Activated CD4-positive, alpha-beta T cell treated with anti-CD3 and anti-CD28 coated beads, Interleukin-2, amount 10 ng/mL, durations not matched to agents 7 days and 5 days (primary cell): ENCODE results near the gene RNF6. TPM values are rescaled to one million over a fixed set of nuclear protein-coding genes. Genes with fewer than 3 reads are reported as not detected.

Experiments
- CTCF ChIA-PET: fragments of 350-600 bp; sonication (Branson Sonifier 250); formaldehyde crosslinking; loops from one replicate; lab custom pipeline; 2021; ENCODE audit warnings: antibody characterized with exemption; lab: Charles Lee
- POLR2A ChIA-PET: fragments of 350-600 bp; sonication (Branson Sonifier 250); formaldehyde crosslinking; loops from one replicate; lab custom pipeline; 2021; ENCODE audit warnings: antibody characterized with exemption; lab: Charles Lee
- DNase-seq: peaks from one replicate; pipeline ENCODE4 v3.0.0-alpha.2; 2020
- H3K27ac Mint-ChIP-seq: one replicate; pipeline ENCODE4 v1.8.0; 2021; ENCODE audit warnings: mild to moderate bottlenecking, moderate library complexity, mixed read lengths
- H3K27me3 Mint-ChIP-seq: one replicate; pipeline ENCODE4 v1.8.0; 2021; ENCODE audit warnings: mixed read lengths
- H3K36me3 Mint-ChIP-seq: one replicate; pipeline ENCODE4 v1.8.0; 2021; ENCODE audit warnings: low read depth, mixed read lengths
- H3K4me1 Mint-ChIP-seq: one replicate; pipeline ENCODE4 v1.8.0; 2021; ENCODE audit warnings: mixed read lengths
- H3K4me3 Mint-ChIP-seq: one replicate; pipeline ENCODE4 v1.8.0; 2021; ENCODE audit warnings: mild to moderate bottlenecking, moderate library complexity, mixed read lengths
- H3K9me3 Mint-ChIP-seq: one replicate; pipeline ENCODE4 v1.8.0; 2021; ENCODE audit warnings: mixed read lengths
- total RNA-seq, 2 experiments: library from RNA; stranded (reverse); gene quantifications; one replicate each; pipeline ENCODE4 v1.2.3, GENCODE V29; 2021

The RNF6 gene
- total RNA-seq, 2 experiments from 2014 or later = 38.7 to 46.0 TPM

GRCh38 chr13:26185720-26186117, 36.4 kb downstream of the RNF6 start:
- H3K9me3 Mint-ChIP-seq = no peaks in the 10 kb centered on the region
- POLR2A ChIA-PET = interaction anchor here (0.7 to 0.9 kb wide), 2 partner anchors 13 to 36 kb away, joined by 3 to 4 read pairs; partner anchors contain the start of gene RNF6
- CTCF ChIA-PET = interaction anchor here (0.8 to 4.0 kb wide), 15 partner anchors 25 to 704 kb away, joined by 3 to 42 read pairs (median 4); partner anchors contain the start of gene RNF6
- H3K27ac Mint-ChIP-seq = peak overlapping the region; percentile 96
- peak overlapping the region; percentile 82 for H3K4me3 Mint-ChIP-seq
- H3K4me1 Mint-ChIP-seq = peaks cover 22% of the 10 kb centered on the region
- H3K27me3 Mint-ChIP-seq = no peaks in the 10 kb centered on the region
- no peak for DNase-seq
- H3K36me3 Mint-ChIP-seq = no peaks in the 10 kb centered on the region

GRCh38 chr13:26184791-26185250, 37.3 kb downstream of the RNF6 start:
- peak; percentile 84 for DNase-seq
- no peaks in the 10 kb centered on the region for H3K36me3 Mint-ChIP-seq
- CTCF ChIA-PET = interaction anchor here (0.6 to 4.0 kb wide), 25 partner anchors 11 to 704 kb away, joined by 3 to 42 read pairs (median 3); partner anchors contain the start of gene RNF6
- no peaks in the 10 kb centered on the region for H3K27me3 Mint-ChIP-seq
- H3K4me3 Mint-ChIP-seq = peak overlapping the region; percentile 58
- no peaks in the 10 kb centered on the region for H3K9me3 Mint-ChIP-seq
- POLR2A ChIA-PET = interaction anchor here (0.6 kb wide), 1 partner anchor 537 kb away, joined by 3 read pairs; no protein-coding TSS in a partner anchor
- H3K27ac Mint-ChIP-seq = peak overlapping the region; percentile 57
- H3K4me1 Mint-ChIP-seq = peaks cover 22% of the 10 kb centered on the region

- DNase-seq = no peak
These were observed 38.7 kb downstream of the RNF6 start for GRCh38 chr13:26183416-26183815.

GRCh38 chr13:26179344-26179743, 42.8 kb downstream of the RNF6 start:
- Mint-ChIP-seq H3K27me3 (no peaks in the 10 kb centered on the region), H3K36me3 (no peaks in the 10 kb centered on the region), H3K9me3 (no peaks in the 10 kb centered on the region), H3K4me1 (no peaks in the 10 kb centered on the region), H3K27ac (no peak overlapping the region), H3K4me3 (no peak overlapping the region)
- ChIA-PET POLR2A (no interaction called here), CTCF (no interaction called here)
- DNase-seq = no peak

More at GRCh38 chr13:26183416-26183815, 38.7 kb downstream of the RNF6 start:
- Mint-ChIP-seq H3K9me3 (no peaks in the 10 kb centered on the region), H3K4me1 (peaks cover 22% of the 10 kb centered on the region), H3K36me3 (no peaks in the 10 kb centered on the region), H3K4me3 (no peak overlapping the region), H3K27me3 (no peaks in the 10 kb centered on the region), H3K27ac (no peak overlapping the region)
- POLR2A ChIA-PET = no interaction called here
- CTCF ChIA-PET = interaction anchor here (0.6 to 1.0 kb wide), 2 partner anchors 15 to 292 kb away, joined by 3 to 4 read pairs; no protein-coding TSS in a partner anchor

DNA sequence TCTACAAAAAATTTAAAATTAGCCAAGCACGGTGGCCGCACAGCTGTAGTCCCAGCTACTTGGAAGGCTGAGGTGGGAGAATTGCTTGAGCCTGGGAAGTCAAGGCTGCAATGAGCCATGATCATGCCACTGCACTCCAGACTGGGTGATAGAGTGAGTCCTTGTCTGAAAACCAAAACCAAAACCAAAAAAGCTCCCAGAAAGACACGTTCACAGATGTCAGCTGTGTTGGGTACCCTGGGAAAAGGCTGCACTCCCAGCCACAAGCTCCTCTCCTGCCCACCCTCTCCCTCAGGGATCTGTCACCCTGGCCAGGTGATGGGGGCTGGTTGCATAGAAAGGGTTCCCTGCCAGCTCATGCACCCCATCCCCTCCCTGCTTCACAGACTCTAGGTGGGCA, 53.3 kb downstream of the RNF6 start:
- H3K36me3 Mint-ChIP-seq = no peaks in the 10 kb centered on the region
- peaks cover 2% of the 10 kb centered on the region for H3K4me1 Mint-ChIP-seq
- H3K4me3 Mint-ChIP-seq = no peak overlapping the region
- CTCF ChIA-PET = no interaction called here
- H3K27me3 Mint-ChIP-seq = no peaks in the 10 kb centered on the region
- no peaks in the 10 kb centered on the region for H3K9me3 Mint-ChIP-seq
- no peak for DNase-seq
- POLR2A ChIA-PET = no interaction called here
- no peak overlapping the region for H3K27ac Mint-ChIP-seq

DNA sequence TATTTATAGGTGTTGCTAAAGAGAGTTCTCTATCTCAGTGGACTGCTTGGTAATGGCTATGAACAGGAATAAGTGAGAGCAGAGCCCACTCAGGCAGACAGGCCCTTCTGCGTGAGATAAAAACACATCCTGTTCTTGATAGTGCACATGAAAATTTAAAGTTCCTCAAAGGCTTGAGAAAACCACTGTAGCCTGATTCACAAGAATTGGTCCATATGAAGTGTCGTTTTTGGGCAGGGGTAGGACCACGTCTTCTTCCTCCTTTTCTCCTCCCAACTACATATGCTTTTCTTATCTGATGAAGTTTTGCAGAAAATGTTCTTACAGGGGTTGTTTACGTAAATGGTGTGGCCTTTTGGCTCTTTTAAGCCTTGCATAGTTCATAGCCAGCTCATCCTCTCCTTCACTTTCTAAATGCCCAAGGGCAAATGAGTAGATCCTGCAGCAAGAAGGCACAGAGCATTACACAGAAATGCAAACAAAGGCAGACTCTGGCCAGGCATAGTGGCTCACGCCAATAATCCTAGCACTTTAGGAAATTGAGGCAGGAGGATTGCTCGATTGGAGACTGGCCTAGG, 53.8 kb downstream of the RNF6 start:
- DNase-seq = no peak

DNA sequence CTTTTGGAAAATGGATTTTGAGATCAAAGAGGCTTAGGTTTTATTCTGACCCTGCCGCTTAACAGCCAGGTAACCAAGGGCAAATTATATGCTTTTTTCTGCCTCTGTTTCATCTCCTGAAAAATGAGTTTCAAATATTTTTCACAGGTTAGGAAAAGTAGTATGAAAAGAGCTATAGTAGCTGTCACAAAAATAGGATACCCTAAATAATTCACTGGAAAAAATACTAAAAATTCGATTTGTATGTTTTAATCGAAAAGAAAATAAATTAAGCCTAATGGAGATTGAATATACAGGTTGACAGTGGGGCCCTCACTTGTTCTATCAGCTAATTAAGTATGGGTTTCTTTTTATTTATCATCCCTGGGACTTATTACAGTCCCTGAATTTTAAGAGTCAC, 58.3 kb downstream of the RNF6 start:
- H3K27ac Mint-ChIP-seq = no peak overlapping the region
- H3K4me1 Mint-ChIP-seq = peaks cover 2% of the 10 kb centered on the region
- no peaks in the 10 kb centered on the region for H3K9me3 Mint-ChIP-seq
- no peak for DNase-seq
- H3K4me3 Mint-ChIP-seq = no peak overlapping the region
- H3K36me3 Mint-ChIP-seq = no peaks in the 10 kb centered on the region
- CTCF ChIA-PET = no interaction called here
- POLR2A ChIA-PET = no interaction called here
- no peaks in the 10 kb centered on the region for H3K27me3 Mint-ChIP-seq

More for the DNA sequence above, 53.8 kb downstream of the RNF6 start:
- no peak overlapping the region for H3K27ac Mint-ChIP-seq
- ChIA-PET CTCF (no interaction called here), POLR2A (no interaction called here)
- peaks cover 2% of the 10 kb centered on the region for H3K4me1 Mint-ChIP-seq
- H3K4me3 Mint-ChIP-seq = no peak overlapping the region
- no peaks in the 10 kb centered on the region for H3K36me3 Mint-ChIP-seq
- no peaks in the 10 kb centered on the region for H3K27me3 Mint-ChIP-seq
- H3K9me3 Mint-ChIP-seq = no peaks in the 10 kb centered on the region

Other genes with a start within 250 kb of the RNF6 start
- gene SHISA2, start 170.3 kb downstream of the RNF6 start, total RNA-seq = under 1 TPM; 0.32 to 0.35 TPM
- gene CDK8, start 31.8 kb upstream of the RNF6 start, total RNA-seq = 10 to 100 TPM; 14.1 to 15.5 TPM